Raji (cell line): ENCODE data around the gene DEPDC5.

ENCODE experiments used
- POLR2A ChIP-seq: IDR thresholded peaks from 2 replicates; pipeline ENCODE4 v1.6.1; 2011; ENCODE audit warnings: low read depth, low read length, control low read depth; ENCODE audit not compliant: insufficient read depth

DEPDC5 gene

GRCh38 chr22:31895411-31896123 is 141.7 kb downstream of the DEPDC5 start:
- no peak for TF ChIP-seq POLR2A

GRCh38 chr22:31896472-31896871 is 142.7 kb downstream of the DEPDC5 start:
- TF ChIP-seq POLR2A: no peak

- TF ChIP-seq POLR2A: no peak
These were observed 144.3 kb downstream of the DEPDC5 start for GRCh38 chr22:31897842-31898805.

GRCh38 chr22:31898926-31899325 is 145.1 kb downstream of the DEPDC5 start:
- no peak for TF ChIP-seq POLR2A

GRCh38 chr22:31899669-31900068 is 145.8 kb downstream of the DEPDC5 start:
- no peak for TF ChIP-seq POLR2A

GRCh38 chr22:31901388-31902137 is 147.7 kb downstream of the DEPDC5 start:
- TF ChIP-seq POLR2A: no peak

- TF ChIP-seq POLR2A: no peak
These were observed 150.8 kb downstream of the DEPDC5 start for GRCh38 chr22:31904651-31905050.

GRCh38 chr22:31905356-31905755 is 151.5 kb downstream of the DEPDC5 start:
- TF ChIP-seq POLR2A: no peak

GRCh38 chr22:31906086-31906485 is 152.3 kb downstream of the DEPDC5 start:
- no peak for TF ChIP-seq POLR2A

GRCh38 chr22:31906569-31906968 is 152.8 kb downstream of the DEPDC5 start:
- TF ChIP-seq POLR2A: no peak

- TF ChIP-seq POLR2A: no peak
These were observed 156.2 kb downstream of the DEPDC5 start for GRCh38 chr22:31909977-31910376.

GRCh38 chr22:31911565-31912406 is 158.0 kb downstream of the DEPDC5 start:
- TF ChIP-seq POLR2A: no peak

- TF ChIP-seq POLR2A: no peak
These were observed 158.6 kb downstream of the DEPDC5 start for GRCh38 chr22:31912407-31912743.

- TF ChIP-seq POLR2A: no peak
These were observed 161.8 kb downstream of the DEPDC5 start for GRCh38 chr22:31915586-31915985.
